Measurements from ENCODE around the gene NANS. TPM values are rescaled to one million over a fixed set of nuclear protein-coding genes. Genes with fewer than 3 reads are reported as not detected.

Gene NANS
- polyA plus RNA-seq, 1 donor (not counting 4 experiments of a cell fraction or from before 2014, with no cell fraction given), result 63.1 TPM

GRCh38 chr9:98095401-98095800 lies 38.9 kb downstream of the NANS start:
- no peak for FAIRE-seq
- TF ChIP-seq EZH2 (IDR thresholded peaks at IDR 0.05; ENCODE audit: low read length) (no peak), CTCF (optimal IDR thresholded peaks at IDR 0.05 in 1 of 3, IDR thresholded peaks at IDR 0.05 in 1 of 3, conservative IDR thresholded peaks at IDR 0.05 in 1 of 3; ENCODE audit: extremely low read depth in 1 of 3, insufficient read depth in 2 of 3, low read length in 3 of 3) (no peak)
- Histone ChIP-seq H3K9ac (ENCODE audit: control insufficient read depth, extremely low read depth, insufficient read depth, low read length) (no peak overlapping the region), H3K9me1 (ENCODE audit: control insufficient read depth, extremely low read depth, insufficient read depth, low read length) (peaks cover 2% of the 10 kb centered on the region), H3K27ac (ENCODE audit: control insufficient read depth, insufficient read depth, low read length) (no peak overlapping the region), H4K20me1 (ENCODE audit: control insufficient read depth, extremely low read depth, insufficient read depth, low read length) (no peaks in the 10 kb centered on the region), H3K4me2 (ENCODE audit: control insufficient read depth, extremely low read depth, insufficient read depth, low read depth, low read length) (no peak overlapping the region), H3K79me2 (ENCODE audit: control insufficient read depth, insufficient read depth, low read length) (peaks cover 1% of the 10 kb centered on the region), H3K27me3 (ENCODE audit: control insufficient read depth, extremely low read depth, insufficient read depth, low read length) (no peaks in the 10 kb centered on the region), H3K4me3 (ENCODE audit: control insufficient read depth in 2 of 3, extremely low read depth in 1 of 3, insufficient read depth in 2 of 3, low read depth in 1 of 3, low read length in 3 of 3) (no peak overlapping the region), H3K4me1 (ENCODE audit: control insufficient read depth, extremely low read depth, insufficient read depth, low read length) (peaks cover 24% of the 10 kb centered on the region), H3K9me3 (ENCODE audit: control insufficient read depth, low read depth, low read length) (no peaks in the 10 kb centered on the region), H2AFZ (ENCODE audit: control insufficient read depth, low read length) (no peak overlapping the region), H3K36me3 (ENCODE audit: control insufficient read depth in 2 of 2, extremely low read depth in 1 of 2, insufficient read depth in 2 of 2, low read length in 2 of 2) (peaks cover 15 to 20% of the 10 kb centered on the region in 2 experiments)
- no peak for DNase-seq (ENCODE audit: low read depth, low spot score)
- dilution Hi-C loops (cut with MboI; ENCODE audit: extremely low pct_ligation_motif_present, low sequenced_read_pairs), result no loop called here

GRCh38 chr9:98096091-98096490 lies 39.6 kb downstream of the NANS start:
- H3K36me3 ChIP-seq (ENCODE audit: control insufficient read depth in 2 of 2, extremely low read depth in 1 of 2, insufficient read depth in 2 of 2, low read length in 2 of 2), result peaks cover 15 to 20% of the 10 kb centered on the region in 2 experiments
- H3K4me3 ChIP-seq (ENCODE audit: control insufficient read depth in 2 of 3, extremely low read depth in 1 of 3, insufficient read depth in 2 of 3, low read depth in 1 of 3, low read length in 3 of 3), result no peak overlapping the region
- dilution Hi-C loops (cut with MboI; ENCODE audit: extremely low pct_ligation_motif_present, low sequenced_read_pairs), result no loop called here
- H3K27me3 ChIP-seq (ENCODE audit: control insufficient read depth, extremely low read depth, insufficient read depth, low read length), result no peaks in the 10 kb centered on the region
- H3K4me1 ChIP-seq (ENCODE audit: control insufficient read depth, extremely low read depth, insufficient read depth, low read length), result peaks cover 27% of the 10 kb centered on the region
- H3K9me3 ChIP-seq (ENCODE audit: control insufficient read depth, low read depth, low read length), result no peaks in the 10 kb centered on the region
- no peak overlapping the region for H2AFZ ChIP-seq (ENCODE audit: control insufficient read depth, low read length)
- peaks cover 2% of the 10 kb centered on the region for H3K79me2 ChIP-seq (ENCODE audit: control insufficient read depth, insufficient read depth, low read length)
- FAIRE-seq (no peak), DNase-seq (ENCODE audit: low read depth, low spot score) (no peak)
- H3K9me1 ChIP-seq (ENCODE audit: control insufficient read depth, extremely low read depth, insufficient read depth, low read length), result peaks cover 2% of the 10 kb centered on the region
- no peak overlapping the region for H3K4me2 ChIP-seq (ENCODE audit: control insufficient read depth, extremely low read depth, insufficient read depth, low read depth, low read length)
- TF ChIP-seq CTCF (optimal IDR thresholded peaks at IDR 0.05 in 1 of 3, IDR thresholded peaks at IDR 0.05 in 1 of 3, conservative IDR thresholded peaks at IDR 0.05 in 1 of 3; ENCODE audit: extremely low read depth in 1 of 3, insufficient read depth in 2 of 3, low read length in 3 of 3), result no peak
- TF ChIP-seq EZH2 (IDR thresholded peaks at IDR 0.05; ENCODE audit: low read length), result no peak
- H4K20me1 ChIP-seq (ENCODE audit: control insufficient read depth, extremely low read depth, insufficient read depth, low read length), result no peaks in the 10 kb centered on the region
- H3K27ac ChIP-seq (ENCODE audit: control insufficient read depth, insufficient read depth, low read length), result no peak overlapping the region
- H3K9ac ChIP-seq (ENCODE audit: control insufficient read depth, extremely low read depth, insufficient read depth, low read length), result no peak overlapping the region
